Spleen (tissue), 7 donors: ENCODE results near the gene DACH1.

Experiments used
- POLR2A ChIP-seq, 3 donors: fragments of 450-650 bp; IDR thresholded peaks; one replicate each; pipeline ENCODE4 v1.5.1; 2017; ENCODE audit warnings: antibody characterized with exemption in 3 of 3, mild to moderate bottlenecking in 1 of 3
- TF ChIP-seq, protein P1 (sequence below), 11 experiments: fragments of 200-600 bp in 7 of 11; fragments of 450-650 bp in 4 of 11; sonication (generic) in 4 of 11; IDR thresholded peaks in 8 of 11; conservative IDR thresholded peaks in 3 of 11; 1 replicate in 7 of 11; 2 replicates in 4 of 11; pipeline versions ENCODE4 v1.4.0 to v1.8.0; 2016 to 2021; ENCODE audit warnings: antibody characterized with exemption in 11 of 11, inconsistent platforms in 4 of 11, mild to moderate bottlenecking in 1 of 11
- donor health status: DM: no; HTN: no; CAD: no; lungs with moderate emphysema.
- donor health status: DM: no; HTN: no; CAD: no.
- donor health status: DM: no; HTN: no; CAD: no.

DNA sequence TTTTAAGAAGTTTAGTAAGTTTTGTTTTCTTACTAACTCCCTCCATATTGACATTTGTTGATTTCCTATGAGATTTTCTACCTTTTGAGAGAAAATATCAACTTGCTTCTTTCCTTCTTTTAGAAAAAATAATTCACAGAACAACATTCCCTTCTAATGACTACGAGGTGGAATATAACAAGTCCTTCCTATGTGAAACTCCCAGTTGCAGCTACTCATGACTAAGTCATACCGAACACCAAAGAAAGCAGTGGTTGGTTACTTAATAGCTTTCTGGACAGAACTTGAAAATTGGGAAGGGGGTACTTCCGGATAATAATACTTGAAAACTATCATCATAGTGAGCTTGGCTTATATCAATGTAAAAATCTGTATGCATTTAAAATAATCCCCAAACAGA, 144.8 kb downstream of the DACH1 start:
- TF ChIP-seq, protein P1, sequence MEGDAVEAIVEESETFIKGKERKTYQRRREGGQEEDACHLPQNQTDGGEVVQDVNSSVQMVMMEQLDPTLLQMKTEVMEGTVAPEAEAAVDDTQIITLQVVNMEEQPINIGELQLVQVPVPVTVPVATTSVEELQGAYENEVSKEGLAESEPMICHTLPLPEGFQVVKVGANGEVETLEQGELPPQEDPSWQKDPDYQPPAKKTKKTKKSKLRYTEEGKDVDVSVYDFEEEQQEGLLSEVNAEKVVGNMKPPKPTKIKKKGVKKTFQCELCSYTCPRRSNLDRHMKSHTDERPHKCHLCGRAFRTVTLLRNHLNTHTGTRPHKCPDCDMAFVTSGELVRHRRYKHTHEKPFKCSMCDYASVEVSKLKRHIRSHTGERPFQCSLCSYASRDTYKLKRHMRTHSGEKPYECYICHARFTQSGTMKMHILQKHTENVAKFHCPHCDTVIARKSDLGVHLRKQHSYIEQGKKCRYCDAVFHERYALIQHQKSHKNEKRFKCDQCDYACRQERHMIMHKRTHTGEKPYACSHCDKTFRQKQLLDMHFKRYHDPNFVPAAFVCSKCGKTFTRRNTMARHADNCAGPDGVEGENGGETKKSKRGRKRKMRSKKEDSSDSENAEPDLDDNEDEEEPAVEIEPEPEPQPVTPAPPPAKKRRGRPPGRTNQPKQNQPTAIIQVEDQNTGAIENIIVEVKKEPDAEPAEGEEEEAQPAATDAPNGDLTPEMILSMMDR (IDR thresholded peaks at IDR 0.05 in 8 of 11, conservative IDR thresholded peaks at IDR 0.05 in 3 of 11), result no peak
- no peak for TF ChIP-seq POLR2A (IDR thresholded peaks at IDR 0.05)
